Measurements from ENCODE around the gene BACH1. TPM values are rescaled to one million over a fixed set of nuclear protein-coding genes. Genes with fewer than 3 reads are reported as not detected.

The BACH1 gene
- total RNA-seq, 1 experiment from 2014 or later = 47.3 TPM

Other genes with a start within 250 kb of the BACH1 start
- gene CCT8, start 225.3 kb upstream of the BACH1 start, total RNA-seq (2014; rRNA removed; shearing (Covaris generic)) = 330 and 390 TPM in 2 replicates
- 5.3 and 11.7 TPM in 2 replicates for gene MAP3K7CL, start 168.3 kb upstream of the BACH1 start, total RNA-seq (2014; rRNA removed; shearing (Covaris generic))